GM18870 (cell line): ENCODE measurements around the gene GALNT15.

Experiments used
- ATAC-seq: cut with Tn5 transposase; IDR thresholded peaks from one replicate; pipeline ENCODE4 v1.9.1; 2021; ENCODE audit warnings: moderate library complexity; ENCODE audit not compliant: unreplicated experiment

GALNT15 gene

DNA sequence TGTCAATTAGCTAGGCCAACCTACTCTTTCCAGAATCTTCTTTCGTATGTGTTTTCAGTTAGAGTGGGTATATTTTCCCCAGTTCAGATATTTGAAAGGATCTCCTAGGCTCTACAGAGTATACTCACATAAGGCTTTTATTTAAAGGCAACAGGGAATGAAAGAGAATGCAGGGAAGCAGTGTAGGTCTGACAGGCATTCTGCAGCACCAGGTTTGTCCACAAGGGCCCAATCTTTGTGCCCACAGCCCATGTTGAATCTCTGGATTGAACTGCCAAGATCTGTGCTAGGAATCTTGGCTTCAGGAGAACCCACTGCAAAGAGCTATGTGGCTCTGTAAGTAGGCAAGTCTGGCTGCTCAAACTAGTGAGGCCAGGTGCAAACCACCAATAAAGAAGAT lies 24.2 kb upstream of the GALNT15 start:
- no peak for ATAC-seq

GRCh38 chr3:16151109-16151508 lies 23.4 kb upstream of the GALNT15 start:
- ATAC-seq: no peak

GRCh38 chr3:16168211-16168610 lies 6.3 kb upstream of the GALNT15 start:
- ATAC-seq: no peak

DNA sequence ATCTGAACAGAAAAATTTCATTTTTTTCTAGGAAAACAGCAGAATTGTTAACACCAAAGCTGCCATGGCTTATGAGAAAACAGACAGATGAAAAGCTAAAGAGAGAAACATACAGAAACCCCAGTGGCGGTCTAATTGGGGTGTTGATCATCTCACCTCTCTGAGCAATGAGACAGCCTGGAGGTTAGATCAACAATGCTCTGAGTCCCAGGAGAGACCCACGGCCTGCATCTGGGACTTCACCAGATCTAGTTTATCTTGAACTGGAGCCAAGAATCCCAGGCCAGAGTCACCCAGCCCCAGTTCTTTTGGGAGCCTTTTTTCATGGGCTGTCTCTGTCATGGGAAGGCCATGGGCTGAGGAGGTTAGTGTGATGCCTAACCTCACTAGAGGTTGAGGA lies 3.5 kb upstream of the GALNT15 start:
- ATAC-seq: no peak

GRCh38 chr3:16171825-16172224 lies 2.7 kb upstream of the GALNT15 start:
- no peak for ATAC-seq

DNA sequence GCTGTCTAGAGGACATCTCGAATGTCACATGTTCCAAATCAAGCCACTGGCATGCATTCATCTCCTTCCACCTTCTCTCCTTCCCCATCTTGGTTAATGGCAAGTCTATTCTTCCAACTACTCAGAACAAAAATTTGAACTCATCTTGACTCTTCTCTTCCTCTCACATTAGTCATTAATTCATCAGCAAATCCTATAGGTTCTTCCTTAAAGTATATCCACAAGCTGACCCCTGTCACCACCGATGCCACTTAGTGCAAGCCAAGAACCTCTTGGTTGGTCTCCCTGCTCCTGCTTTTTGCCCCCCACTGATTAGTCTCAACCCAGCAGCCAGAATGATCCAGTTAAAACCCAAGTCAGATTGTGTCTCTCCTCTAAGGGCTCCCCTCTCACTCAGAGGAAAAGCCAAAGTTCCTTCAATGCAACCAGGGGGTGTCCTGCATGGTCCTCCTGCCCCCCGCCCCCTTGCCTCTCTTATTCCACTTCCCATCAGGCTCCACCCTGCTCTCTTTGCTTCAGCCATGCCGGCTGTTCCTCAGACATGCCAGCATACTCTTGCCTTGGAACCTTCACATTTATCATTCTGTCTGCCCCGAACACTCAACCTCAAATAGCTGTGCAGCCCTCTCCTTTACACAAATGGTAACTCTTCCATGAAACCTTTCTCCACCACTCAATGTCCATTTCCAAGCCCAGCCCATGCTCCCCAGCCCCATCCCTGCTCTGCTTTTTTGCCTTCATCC lies 1.0 kb upstream of the GALNT15 start:
- ATAC-seq: no peak

DNA sequence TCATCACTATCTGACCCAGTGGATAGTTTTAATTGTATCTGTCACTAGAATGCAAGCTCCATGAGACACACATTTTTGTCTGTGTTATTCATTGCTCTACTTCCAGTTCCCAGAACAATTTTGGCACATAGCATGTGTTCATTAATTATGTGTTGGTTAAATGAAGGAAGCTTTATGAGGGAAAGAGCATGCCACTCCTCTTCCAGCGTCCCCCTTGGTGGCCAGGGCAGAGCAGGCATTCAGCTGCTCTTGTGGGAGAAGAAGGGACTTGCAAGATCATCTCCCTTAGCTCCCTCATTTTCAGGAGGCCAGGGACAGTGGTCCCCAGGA lies 489 bp upstream of the GALNT15 start:
- ATAC-seq: no peak

GRCh38 chr3:16174976-16175901 lies 759 bp downstream of the GALNT15 start:
- no peak for ATAC-seq

- ATAC-seq: no peak
Observed at GRCh38 chr3:16176391-16177030, 2.0 kb downstream of the GALNT15 start.

DNA sequence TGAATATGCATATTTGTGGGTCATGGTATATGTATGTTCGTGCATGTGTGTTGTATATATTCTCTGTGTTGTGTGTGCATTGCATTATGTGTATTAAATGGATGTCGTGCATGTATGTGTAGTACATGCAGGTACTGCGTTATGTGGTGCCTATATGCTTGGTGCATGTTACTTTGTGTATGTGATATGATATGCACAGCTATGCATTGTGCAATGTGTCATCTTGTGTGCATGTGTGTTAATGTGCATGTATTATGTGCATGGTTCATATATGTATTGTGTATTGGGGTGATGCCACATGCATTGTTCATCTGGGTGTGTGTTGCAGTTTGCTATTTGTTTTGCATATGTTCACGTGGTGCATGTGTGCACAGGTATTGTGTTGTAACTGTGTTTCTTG lies 2.9 kb downstream of the GALNT15 start:
- no peak for ATAC-seq

DNA sequence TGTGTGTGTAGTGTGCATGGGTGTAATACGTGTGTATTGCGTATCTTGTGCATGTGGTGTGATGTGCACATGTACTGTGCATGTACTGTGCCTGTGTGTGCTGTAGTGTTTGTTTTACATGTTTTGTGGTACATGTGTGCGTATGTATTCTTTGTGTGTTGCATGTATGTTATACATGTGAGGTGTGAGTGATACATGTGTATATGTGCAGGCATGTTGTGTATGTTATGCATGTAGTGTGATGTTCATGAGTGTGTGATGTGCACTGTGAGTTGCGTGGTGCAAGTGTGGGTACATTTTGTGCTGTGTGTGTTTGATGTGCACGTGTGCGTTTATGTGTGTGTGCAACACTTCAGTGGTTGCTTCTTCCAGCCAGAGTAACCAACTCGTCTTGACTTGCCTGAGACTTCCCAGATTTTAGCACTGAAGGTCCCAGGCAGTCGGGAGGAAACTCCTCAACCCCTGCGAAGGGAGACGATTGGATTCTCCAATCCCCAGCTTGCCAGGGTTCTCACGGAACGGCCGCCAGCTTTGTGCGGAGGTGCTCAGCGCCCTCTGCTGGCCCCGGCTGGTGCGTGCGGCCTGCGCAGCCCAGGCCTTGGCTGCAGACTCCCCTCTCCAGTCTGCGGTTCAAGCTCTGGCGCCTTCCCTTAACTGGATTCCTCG lies 3.6 kb downstream of the GALNT15 start:
- ATAC-seq: no peak

DNA sequence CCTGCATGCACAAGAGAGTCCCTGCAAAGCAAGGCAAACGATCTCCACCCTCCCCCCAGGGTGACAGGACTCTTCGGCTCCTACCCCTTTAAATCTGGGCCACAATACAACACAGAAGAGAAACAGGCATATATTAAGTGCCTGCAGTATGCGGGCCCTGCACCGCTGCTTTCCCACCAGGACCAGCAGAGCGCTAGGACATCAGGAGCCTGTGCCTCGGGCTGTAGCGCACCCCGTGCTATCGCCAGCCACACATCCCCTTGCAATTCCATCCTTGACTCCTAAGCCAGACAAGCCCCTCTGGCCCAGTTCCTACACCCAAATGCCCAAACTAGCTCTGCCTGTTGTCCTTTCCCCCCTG lies 4.1 kb downstream of the GALNT15 start:
- ATAC-seq: no peak

- no peak for ATAC-seq
Observed at GRCh38 chr3:16179261-16179660, 4.8 kb downstream of the GALNT15 start.

DNA sequence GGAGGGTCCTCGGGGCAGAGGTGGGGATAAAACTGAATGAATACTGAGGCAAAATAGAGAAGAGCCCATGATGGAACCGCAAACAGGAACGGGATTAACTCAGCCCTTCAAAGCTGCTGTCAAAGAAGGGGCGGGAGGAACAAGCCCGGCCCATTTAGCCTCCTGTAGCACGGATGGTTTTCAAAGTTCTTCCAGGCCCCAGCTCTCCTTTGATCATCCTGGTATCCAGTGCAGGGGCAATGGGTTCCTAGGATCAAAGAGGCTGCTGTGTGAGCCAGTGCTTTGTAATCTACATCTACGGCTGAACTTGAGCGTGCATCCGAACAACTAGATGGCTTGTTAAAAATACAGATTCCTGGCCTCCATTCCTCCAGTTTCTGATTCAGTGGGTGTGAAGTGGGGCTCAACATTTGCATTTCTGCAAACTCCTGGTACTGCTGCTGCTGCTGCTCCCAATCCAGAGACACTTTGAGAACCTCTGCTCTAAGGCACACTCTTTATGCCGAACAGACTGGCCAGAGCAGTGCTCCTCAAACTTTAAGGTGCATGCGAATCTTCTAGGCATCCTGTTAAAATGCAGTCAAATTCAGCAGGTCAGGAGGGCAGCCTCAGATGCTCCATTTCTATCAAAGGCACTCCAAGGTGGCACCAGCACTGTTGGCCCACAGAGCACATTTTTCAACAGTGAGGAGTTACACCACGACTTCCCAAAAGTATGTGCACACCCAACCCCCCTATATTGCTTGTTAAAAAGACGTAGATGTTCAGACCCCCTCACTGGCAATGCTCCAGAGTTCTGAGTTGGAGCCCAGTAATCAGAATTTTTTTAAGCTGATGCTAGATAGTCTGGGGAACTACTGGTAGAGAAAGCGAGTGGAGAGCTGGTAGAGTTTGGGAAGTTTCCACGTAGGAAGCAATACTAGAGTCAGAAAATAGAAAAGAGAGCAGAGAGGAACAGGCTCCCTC lies 5.6 kb downstream of the GALNT15 start:
- no peak for ATAC-seq

- ATAC-seq: no peak
Observed at GRCh38 chr3:16180737-16181134, 6.3 kb downstream of the GALNT15 start.

DNA sequence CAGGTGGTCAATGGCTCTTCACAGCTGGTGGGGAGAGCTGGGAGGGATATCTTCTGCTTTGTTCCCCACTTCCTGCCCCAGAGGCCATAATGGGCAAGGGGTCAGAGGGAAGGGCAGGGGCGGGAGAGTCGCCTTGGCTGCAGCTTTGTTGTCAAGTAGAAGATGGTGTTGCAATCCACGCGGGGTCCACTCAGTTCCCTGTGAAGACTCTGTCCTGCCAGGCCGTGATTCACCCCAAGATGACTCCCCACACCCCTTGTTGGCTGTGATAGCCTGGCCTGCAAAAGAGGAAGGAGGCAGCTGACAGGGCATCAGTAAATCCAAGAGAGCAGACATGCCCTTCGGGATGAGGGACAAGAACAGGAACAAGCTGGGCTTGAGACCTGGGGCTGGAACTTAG lies 6.9 kb downstream of the GALNT15 start:
- no peak for ATAC-seq

- no peak for ATAC-seq
Observed at GRCh38 chr3:16182183-16182582, 7.7 kb downstream of the GALNT15 start.

GRCh38 chr3:16182612-16183011 lies 8.1 kb downstream of the GALNT15 start:
- no peak for ATAC-seq

- ATAC-seq: no peak
Observed at GRCh38 chr3:16183082-16183481, 8.6 kb downstream of the GALNT15 start.

DNA sequence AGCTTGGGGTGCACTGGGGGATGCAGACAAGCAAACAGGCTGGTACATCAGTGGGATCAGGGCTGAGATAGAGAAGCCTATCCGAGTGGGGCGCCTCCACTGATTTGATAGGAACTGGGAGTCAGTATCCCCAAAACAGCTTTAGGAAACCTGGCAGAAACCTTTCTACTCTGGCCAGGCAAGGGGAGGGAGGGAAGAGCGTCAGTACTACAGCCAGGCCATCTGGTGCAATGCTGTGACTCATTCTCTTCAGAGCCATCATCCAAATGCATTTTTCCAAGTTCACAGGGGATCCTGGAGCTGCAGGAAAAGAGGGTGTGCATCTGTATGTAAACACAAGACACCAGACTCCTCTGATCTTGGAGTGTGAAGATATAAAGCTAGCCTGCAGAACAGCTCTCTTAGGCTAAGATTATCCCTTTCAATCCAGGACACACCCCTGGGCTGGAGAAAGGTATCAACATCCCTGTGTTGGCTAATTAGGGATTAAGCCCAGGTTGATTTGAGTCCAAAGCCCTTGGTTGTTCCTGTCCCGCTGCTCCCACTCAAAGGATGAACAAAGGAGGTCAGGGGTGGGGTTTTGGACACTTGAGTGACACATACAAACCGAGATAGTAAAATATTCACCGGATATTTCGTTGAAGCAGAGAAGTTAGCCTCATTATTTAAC lies 9.3 kb downstream of the GALNT15 start:
- no peak for ATAC-seq
